GM10847 (cell line): ENCODE data around the gene ARL4A.

ENCODE experiments used
- POLR2A ChIP-seq: IDR thresholded peaks from 2 replicates; pipeline ENCODE4 v1.6.1; 2011; ENCODE audit not compliant: insufficient read length; ENCODE audit errors: extremely low read depth

ARL4A gene

GRCh38 chr7:12653110-12653509, 34.3 kb upstream of the ARL4A start:
- no peak for TF ChIP-seq POLR2A

GRCh38 chr7:12653518-12653917, 33.9 kb upstream of the ARL4A start:
- TF ChIP-seq POLR2A: no peak

DNA sequence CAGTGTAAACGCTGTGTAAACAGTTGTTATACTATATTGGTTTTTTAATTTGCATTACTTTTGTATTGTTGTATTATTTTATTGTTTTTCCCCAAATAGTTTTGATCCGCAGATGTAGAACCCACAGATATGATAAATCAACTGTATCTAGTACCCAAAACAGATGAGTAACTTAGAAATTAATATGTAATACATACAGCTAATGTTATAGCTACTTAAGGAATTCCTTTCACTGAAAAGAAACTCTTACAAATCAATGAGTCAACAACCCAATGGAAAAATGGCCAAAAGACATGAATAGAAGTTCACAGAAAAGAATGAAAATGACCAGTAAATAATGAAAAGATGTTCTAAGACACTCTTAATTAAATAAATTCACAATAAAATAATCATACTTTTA, 32.3 kb upstream of the ARL4A start:
- no peak for TF ChIP-seq POLR2A

GRCh38 chr7:12661581-12661980, 25.9 kb upstream of the ARL4A start:
- TF ChIP-seq POLR2A: no peak

DNA sequence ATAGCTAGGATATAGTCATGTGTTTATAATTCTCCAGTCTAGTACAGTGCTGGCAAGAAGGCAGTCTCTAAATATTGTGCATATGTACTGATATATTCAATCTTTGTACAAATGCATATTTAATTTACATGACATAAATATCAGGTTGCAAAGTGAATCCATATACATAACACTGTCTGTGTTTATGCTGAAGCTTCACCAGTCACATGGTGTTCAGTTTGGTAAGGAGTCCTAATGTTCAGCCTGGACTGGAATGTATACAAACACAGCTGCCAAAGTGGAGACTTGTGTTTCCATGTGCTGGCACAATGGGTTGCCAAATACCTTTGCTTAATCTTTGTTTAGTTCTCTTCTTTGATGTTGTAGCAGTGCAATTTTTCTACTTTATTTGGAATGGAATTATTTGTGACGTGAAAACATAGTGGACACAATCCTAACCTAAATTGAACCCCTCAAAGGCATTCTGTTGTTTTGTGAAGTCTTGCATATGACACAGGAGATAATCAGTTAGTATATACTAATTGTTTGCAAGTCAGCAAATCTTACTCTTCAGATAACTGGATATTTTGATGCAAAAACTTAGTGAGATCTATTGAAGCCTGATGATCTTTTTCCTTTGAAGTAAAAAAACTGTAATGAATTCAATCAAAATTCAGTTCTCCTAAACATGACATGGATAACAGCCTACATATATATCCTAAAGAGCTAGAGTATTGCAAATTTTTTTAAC, 17.3 kb upstream of the ARL4A start:
- no peak for TF ChIP-seq POLR2A

- TF ChIP-seq POLR2A: no peak
These were observed 16.5 kb upstream of the ARL4A start for GRCh38 chr7:12670743-12671520.

GRCh38 chr7:12674053-12674452, 13.4 kb upstream of the ARL4A start:
- no peak for TF ChIP-seq POLR2A

DNA sequence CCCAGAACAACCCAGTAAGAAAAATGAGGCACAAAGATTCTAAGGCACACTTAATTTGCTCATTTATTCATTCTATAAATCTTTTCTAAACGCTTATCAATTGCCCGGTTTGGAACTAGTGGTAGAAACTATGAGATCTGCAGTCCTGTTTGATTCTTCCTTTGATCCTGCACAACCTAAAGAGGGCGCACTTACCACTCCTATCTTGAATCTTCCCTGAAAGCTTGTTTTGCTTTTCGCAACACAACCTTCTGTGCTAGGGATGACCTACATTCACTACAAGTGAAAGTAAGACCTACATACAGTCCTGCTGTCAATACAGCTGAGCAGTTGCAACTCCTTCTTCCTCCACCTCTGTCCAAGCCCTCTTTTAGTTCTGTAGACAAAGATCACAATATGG, 12.6 kb upstream of the ARL4A start:
- no peak for TF ChIP-seq POLR2A

- no peak for TF ChIP-seq POLR2A
These were observed 3.5 kb upstream of the ARL4A start for GRCh38 chr7:12683678-12684585.

- TF ChIP-seq POLR2A: no peak
These were observed 2.7 kb upstream of the ARL4A start for GRCh38 chr7:12684733-12685132.

- TF ChIP-seq POLR2A: no peak
These were observed 1.9 kb upstream of the ARL4A start for GRCh38 chr7:12685550-12685949.

DNA sequence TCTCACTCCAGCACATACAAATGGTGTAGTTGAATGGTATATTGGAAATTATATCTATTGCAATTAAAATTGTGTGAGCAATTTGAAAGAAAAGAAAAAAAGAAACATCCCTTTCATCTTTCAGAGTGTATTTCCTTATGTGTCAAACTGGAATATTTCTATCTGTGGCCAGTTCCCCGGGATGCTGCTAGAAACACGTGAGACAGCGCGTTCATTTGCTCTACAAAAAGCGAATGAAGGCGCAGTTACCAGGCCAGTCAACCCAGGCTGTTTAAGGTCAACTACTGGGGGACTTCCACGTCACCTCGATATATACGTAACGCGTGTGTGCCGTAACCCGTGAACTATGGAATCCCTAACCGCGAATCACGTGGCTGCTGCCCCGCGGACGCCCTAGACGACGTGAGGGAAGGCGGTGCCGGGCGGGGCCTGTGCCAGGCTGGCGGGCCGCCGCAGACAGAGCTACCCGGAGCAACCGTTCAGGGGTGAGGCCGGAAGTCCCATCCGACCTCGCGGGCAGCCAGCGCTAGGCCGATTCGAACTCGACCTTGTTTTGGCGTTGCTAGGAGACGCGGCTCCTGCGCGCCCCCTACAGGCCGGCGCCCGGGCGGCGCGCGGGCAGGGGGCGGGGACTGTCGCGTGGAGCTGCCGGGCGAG, 1.1 kb upstream of the ARL4A start:
- no peak for TF ChIP-seq POLR2A

DNA sequence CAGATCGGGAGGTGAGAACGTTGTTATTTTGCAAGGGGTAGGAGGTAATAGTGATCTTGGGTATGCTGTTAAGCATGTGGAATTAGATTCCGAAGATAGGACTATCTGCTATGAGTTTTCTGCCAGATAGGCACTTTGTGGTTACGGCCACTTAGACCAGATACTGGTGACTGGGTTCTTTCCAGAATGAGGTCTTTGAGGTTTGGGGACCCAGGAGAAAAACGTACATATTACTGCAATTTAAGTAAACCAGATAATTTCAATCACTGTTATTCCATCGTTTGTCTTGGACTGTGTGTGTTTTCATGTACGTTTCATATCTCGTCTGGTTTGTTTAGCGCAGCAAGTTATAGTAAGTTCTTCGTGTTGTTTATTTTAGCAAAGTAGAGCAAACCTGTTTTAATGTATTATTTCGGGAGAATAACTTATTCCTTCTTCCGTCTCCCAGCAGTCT, 312 bp downstream of the ARL4A start:
- no peak for TF ChIP-seq POLR2A

GRCh38 chr7:12689451-12689850, 2.0 kb downstream of the ARL4A start:
- TF ChIP-seq POLR2A: no peak
